SK-N-SH (cell line): ENCODE measurements around the gene DMD. TPM values are rescaled to one million over a fixed set of nuclear protein-coding genes. Genes with fewer than 3 reads are reported as not detected.

Experiments
- CTCF ChIA-PET: fragments of 300-600, 350-600 bp; formaldehyde crosslinking; extraction: SDS; loops from one replicate; lab custom pipeline; 2021; lab: Yijun Ruan, JAX
- POLR2A ChIA-PET: fragments of 350-600 bp; sonication (Branson Sonifier 250); formaldehyde crosslinking; extraction: SDS; loops from one replicate; lab custom pipeline; 2020; ENCODE audit warnings: antibody characterized with exemption, inconsistent platforms; lab: Yijun Ruan, JAX
- DNase-seq: peaks from one replicate; pipeline ENCODE4 v3.0.0; 2012
- H2AFZ ChIP-seq: fragments of 200-600 bp; sonication (generic); 2 replicates; pipeline ENCODE4 v1.8.1; 2016; ENCODE audit warnings: antibody characterized with exemption, mild to moderate bottlenecking, low read depth
- H3F3A ChIP-seq: fragments of 200-600 bp; sonication (generic); replicated peaks from 2 replicates; pipeline ENCODE3; 2016; ENCODE audit warnings: antibody characterized with exemption, mild to moderate bottlenecking; ENCODE audit not compliant: insufficient read depth
- H3K27ac ChIP-seq, 2 experiments: fragments of 200-500 bp in 1 of 2; fragments of 200-600 bp in 1 of 2; sonication (Bioruptor generic) in 1 of 2; sonication (generic), shearing (Covaris generic) in 1 of 2; 2 replicates each; pipeline versions ENCODE4 v1.5.1 to v1.6.1; 2014 to 2016; ENCODE audit warnings: low read depth in 2 of 2, inconsistent platforms in 1 of 2, low read length in 1 of 2, mild to moderate bottlenecking in 1 of 2, mixed read lengths in 1 of 2
- H3K27me3 ChIP-seq: fragments of 200-600 bp; sonication (generic), shearing (Covaris generic); 2 replicates; pipeline ENCODE4 v1.6.1; 2016; ENCODE audit warnings: mixed run types; ENCODE audit not compliant: insufficient read depth
- H3K36me3 ChIP-seq, 2 experiments: fragments of 200-500 bp in 1 of 2; fragments of 200-600 bp in 1 of 2; sonication (Bioruptor generic) in 1 of 2; sonication (generic) in 1 of 2; replicated peaks in 1 of 2; 2 replicates each; pipeline versions ENCODE3 to v1.5.1; 2014 to 2016; ENCODE audit warnings: low read length in 1 of 2, mild to moderate bottlenecking in 1 of 2; ENCODE audit not compliant: insufficient read depth in 2 of 2, control insufficient read depth in 1 of 2
- H3K4me1 ChIP-seq, 2 experiments: fragments of 200-500 bp in 1 of 2; fragments of 200-600 bp in 1 of 2; sonication (Bioruptor generic) in 1 of 2; sonication (generic), shearing (Covaris generic) in 1 of 2; 2 replicates each; pipeline versions ENCODE4 v1.5.1 to v1.6.1; 2014 to 2016; ENCODE audit warnings: low read depth in 1 of 2, low read length in 1 of 2, mixed run types in 1 of 2; ENCODE audit not compliant: insufficient read depth in 2 of 2, control insufficient read depth in 1 of 2
- H3K4me2 ChIP-seq: fragments of 200-600 bp; sonication (generic), shearing (Covaris generic); 2 replicates; pipeline ENCODE4 v1.6.1; 2017; ENCODE audit warnings: mixed run types
- H3K4me3 ChIP-seq, 2 experiments: fragments of 200-500 bp in 1 of 2; fragments of 200-600 bp in 1 of 2; sonication (Bioruptor generic) in 1 of 2; sonication (generic), shearing (Covaris generic) in 1 of 2; 2 replicates each; pipeline versions ENCODE4 v1.5.1 to v1.8.1; 2014 to 2016; ENCODE audit warnings: low read depth in 2 of 2, inconsistent platforms in 1 of 2, low read length in 1 of 2, mild to moderate bottlenecking in 1 of 2, mixed read lengths in 1 of 2, moderate library complexity in 1 of 2
- H3K79me2 ChIP-seq: fragments of 200-600 bp; sonication (generic); 2 replicates; pipeline ENCODE4 v1.8.1; 2017; ENCODE audit warnings: mild to moderate bottlenecking; ENCODE audit not compliant: insufficient read depth
- H3K9ac ChIP-seq: fragments of 200-600 bp; sonication (generic); 2 replicates; pipeline ENCODE4 v1.6.1; 2017; ENCODE audit warnings: mixed run types
- H3K9me2 ChIP-seq: fragments of 200-600 bp; sonication (generic); 2 replicates; pipeline ENCODE4 v1.6.1; 2017; ENCODE audit warnings: mixed run types
- H3K9me3 ChIP-seq: fragments of 200-600 bp; sonication (generic); 2 replicates; pipeline ENCODE4 v1.6.1; 2017; ENCODE audit warnings: mixed run types, mild to moderate bottlenecking, moderate library complexity
- H4K20me1 ChIP-seq: fragments of 200-600 bp; sonication (generic); 2 replicates; pipeline ENCODE4 v1.6.1; 2017; ENCODE audit warnings: mild to moderate bottlenecking, mixed run types; ENCODE audit not compliant: insufficient read depth
- CTCF ChIP-seq: fragments of 200-600 bp; sonication (generic); IDR thresholded peaks from 2 replicates; pipeline ENCODE4 v1.6.1; 2017; ENCODE audit warnings: antibody characterized with exemption, mild to moderate bottlenecking, moderate library complexity
- FOXJ3 ChIP-seq: sonication (generic); formaldehyde crosslinking; IDR thresholded peaks from 2 replicates; pipeline ENCODE4 v1.5.1; 2020; ENCODE audit warnings: mild to moderate bottlenecking, missing genetic modification reagents
- IRF3 ChIP-seq: fragments of 150-350 bp; IDR thresholded peaks from 2 replicates; pipeline ENCODE4 v1.6.1; 2016; ENCODE audit warnings: mild to moderate bottlenecking, low read depth, low read length
- MAX ChIP-seq: IDR thresholded peaks from 2 replicates; pipeline ENCODE4 v1.4.0; 2012; ENCODE audit warnings: low read depth
- PBX3 ChIP-seq: IDR thresholded peaks from 2 replicates; pipeline ENCODE4; 2012
- RAD21 ChIP-seq: IDR thresholded peaks from 2 replicates; pipeline ENCODE4 v1.6.1; 2012; ENCODE audit warnings: mild to moderate bottlenecking, low read length
- REST ChIP-seq: IDR thresholded peaks from 2 replicates; pipeline ENCODE4 v1.6.1; 2012; ENCODE audit warnings: mild to moderate bottlenecking, low read depth, low read length, moderate library complexity
- SMC3 ChIP-seq: IDR thresholded peaks from 2 replicates; pipeline ENCODE4 v1.6.1; 2012; ENCODE audit warnings: low read depth, low read length, improper control_type of control experiment
- TCF12 ChIP-seq: IDR thresholded peaks from 2 replicates; pipeline ENCODE4 v1.4.0; 2012
- ZBTB33 ChIP-seq: IDR thresholded peaks from 2 replicates; pipeline ENCODE4 v1.4.0; 2012; ENCODE audit warnings: low read depth, borderline replicate concordance
- WGBS: methylation state at CpG from one replicate; pipeline ENCODE4 v1.1.6; 2017; ENCODE audit warnings: low lambda C conversion rate; 5-methylcytosine and 5-hydroxymethylcytosine counted together
- polyA plus RNA-seq, 3 experiments: library from polyadenylated mRNA; depleted of rRNA; stranded (reverse); fragments of >200 nt; gene quantifications; 2 replicates each; pipeline ENCODE4 v1.2.3, GENCODE V29; 2012

Gene DMD
- polyA plus RNA-seq, 1 of the 3 experiments (the other 2 are of a cell fraction): 3.9 TPM

- no peak overlapping the region for H3K4me2 ChIP-seq
- H3K4me1 ChIP-seq: no peaks in the 10 kb centered on the region
- no peaks in the 10 kb centered on the region for H3K9me3 ChIP-seq
- H4K20me1 ChIP-seq: no peaks in the 10 kb centered on the region
- H3K9ac ChIP-seq: no peak overlapping the region
- ChIA-PET CTCF (no interaction called here), POLR2A (no interaction called here)
- H3K4me3 ChIP-seq: no peak overlapping the region
- WGBS: 50% methylated on average over 1 of the region's 1 CpG
- no peaks in the 10 kb centered on the region for H3K79me2 ChIP-seq
- no peaks in the 10 kb centered on the region for H3K9me2 ChIP-seq
- H3K27ac ChIP-seq: no peak overlapping the region
- TF ChIP-seq FOXJ3 (CRISPR knock-in tag) (no peak), CTCF (no peak), TCF12 (no peak), ZBTB33 (no peak), PBX3 (no peak), RAD21 (no peak), REST (no peak), SMC3 (no peak), IRF3 (no peak), MAX (no peak)
- H3K27me3 ChIP-seq: no peaks in the 10 kb centered on the region
- no peaks in the 10 kb centered on the region for H3F3A ChIP-seq
- no peaks in the 10 kb centered on the region for H3K36me3 ChIP-seq
- no peak for DNase-seq
- no peak overlapping the region for H2AFZ ChIP-seq
Observed at GRCh38 chrX:33065415-33065814, 145.9 kb downstream of the DMD start.
